H54 (cell line): ENCODE data around the gene SCARB2.
"Not testable (repeated sequence)": the region's sequence is repeated elsewhere in the genome, so short reads cannot be mapped to it uniquely, and the experiment has no call there.

Source experiments
- DNase-seq: peaks from one replicate; pipeline ENCODE4 v3.0.0; 2011; ENCODE audit warnings: low spot score, mixed read lengths; ENCODE audit not compliant: insufficient read length
- FAIRE-seq: peaks from 3 replicates; lab custom pipeline; 2011; peaks lifted over from hg19 to GRCh38; lab: Jason Lieb, UNC
- POLR2A ChIP-seq: IDR thresholded peaks from 2 replicates; pipeline ENCODE4 v1.6.1; 2011; ENCODE audit warnings: low read depth, mild to moderate bottlenecking, low read length

SCARB2 gene

DNA sequence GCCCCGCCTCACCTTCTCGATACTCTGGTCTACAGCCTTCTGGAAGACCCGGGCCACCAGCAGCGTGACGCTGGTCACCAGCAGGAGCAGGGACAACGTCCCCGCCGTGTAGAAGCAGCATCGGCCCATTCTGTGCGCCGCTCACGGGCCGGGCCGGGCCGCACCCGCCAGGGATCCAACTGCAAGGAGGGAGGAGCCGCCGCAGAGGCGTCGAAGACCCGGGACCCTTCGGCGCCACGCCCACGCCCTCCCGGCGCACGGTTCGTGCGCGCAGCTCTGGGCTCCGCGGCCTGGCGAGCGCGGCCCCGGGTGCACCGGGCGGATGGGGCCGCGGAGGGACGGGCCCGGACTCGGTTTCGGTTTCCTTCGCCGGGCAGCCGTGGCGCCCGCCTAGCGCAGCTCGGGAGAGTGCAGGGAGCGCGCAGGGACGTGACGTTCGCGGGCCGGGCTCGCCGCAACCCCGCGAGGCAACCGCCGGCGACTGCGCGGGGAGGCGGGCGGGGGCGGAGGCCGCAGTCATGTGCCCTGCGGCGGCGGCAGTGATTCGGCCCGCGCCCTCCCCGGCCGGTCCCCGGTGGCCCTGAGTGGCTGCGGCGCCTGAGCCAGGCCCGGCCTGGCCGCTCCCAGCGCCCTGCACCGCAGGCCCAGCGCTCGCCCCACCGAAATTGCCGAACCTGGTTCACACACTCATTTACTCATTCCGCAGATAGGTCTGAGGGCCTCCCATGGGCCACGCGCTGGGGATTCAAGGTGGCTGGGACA is at the start of gene SCARB2:
Gene SCARB2 (minus strand): TSS at position 410 of the 762 bp plus-strand sequence. CDS start 281 bp downstream, at position 129.
- no peak for FAIRE-seq

DNA sequence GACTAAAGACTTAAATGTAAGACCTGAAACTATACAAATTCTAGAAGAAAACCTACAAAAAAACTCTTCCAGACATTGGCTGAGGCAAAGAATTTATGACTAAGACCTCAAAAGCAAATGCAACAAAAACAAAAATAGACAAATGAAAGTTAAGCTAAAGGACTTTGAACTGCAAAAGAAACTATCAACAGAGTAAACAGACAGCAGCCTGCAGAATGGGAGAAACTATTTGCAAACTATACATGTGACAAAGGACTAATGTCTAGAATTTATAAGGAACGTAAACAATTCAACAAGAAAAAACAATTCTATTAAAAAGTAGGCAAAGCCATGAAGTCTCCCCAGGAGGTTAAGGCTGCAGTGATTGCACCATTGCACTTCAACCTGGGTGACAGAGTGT is 46.9 kb upstream of the SCARB2 start:
- no peak for FAIRE-seq
- TF ChIP-seq POLR2A: no peak

More for the DNA sequence above, at the start of gene SCARB2:
- DNase-seq: peak; percentile 70
- TF ChIP-seq POLR2A: peak; percentile 72

DNA sequence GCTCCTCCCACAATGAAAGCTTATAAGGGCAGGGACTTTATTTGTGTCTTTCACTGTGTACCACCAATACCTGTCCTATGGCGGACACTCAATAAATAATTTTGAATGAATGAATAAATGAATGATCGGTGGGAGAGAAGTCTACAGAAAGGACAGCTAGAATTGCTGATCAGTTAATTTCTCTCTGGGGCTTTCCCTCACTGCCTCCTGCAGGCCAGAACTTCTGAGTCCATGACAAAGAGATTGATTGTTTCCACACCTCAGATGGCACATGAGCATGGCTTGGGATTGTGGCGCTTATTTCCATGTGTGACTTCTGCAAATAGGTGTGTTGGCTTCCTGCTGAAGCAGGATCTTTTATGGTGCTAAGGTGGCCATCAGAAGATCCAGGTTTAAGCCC is 44.2 kb upstream of the SCARB2 start:
- FAIRE-seq (no peak), DNase-seq (no peak)
- no peak for TF ChIP-seq POLR2A

More for the DNA sequence above, 46.9 kb upstream of the SCARB2 start:
- no peak for DNase-seq

GRCh38 chr4:76256968-76257367 is 43.3 kb upstream of the SCARB2 start:
- TF ChIP-seq POLR2A: no peak
- no peak for DNase-seq
- no peak for FAIRE-seq

DNA sequence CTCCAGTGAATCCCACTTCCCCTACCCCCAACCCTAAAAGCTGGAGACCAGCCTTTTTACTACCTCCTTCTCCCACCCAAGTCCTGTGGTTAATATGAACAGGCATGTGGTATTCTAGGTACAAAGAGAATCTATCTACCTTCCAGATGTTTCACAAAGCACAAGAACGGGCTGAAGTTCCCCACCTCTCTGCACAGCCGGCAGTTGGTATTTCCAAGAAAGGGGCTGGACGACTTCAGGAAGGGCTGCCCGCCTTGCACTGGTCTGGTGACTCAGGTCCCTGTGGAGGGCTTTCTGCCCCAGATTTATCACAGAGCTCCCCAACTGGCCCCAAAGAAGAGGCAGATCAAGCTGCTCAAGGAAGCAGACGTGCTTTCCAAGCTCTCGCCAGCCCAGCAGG is 42.4 kb upstream of the SCARB2 start:
- DNase-seq (no peak), FAIRE-seq (no peak)
- TF ChIP-seq POLR2A: no peak

DNA sequence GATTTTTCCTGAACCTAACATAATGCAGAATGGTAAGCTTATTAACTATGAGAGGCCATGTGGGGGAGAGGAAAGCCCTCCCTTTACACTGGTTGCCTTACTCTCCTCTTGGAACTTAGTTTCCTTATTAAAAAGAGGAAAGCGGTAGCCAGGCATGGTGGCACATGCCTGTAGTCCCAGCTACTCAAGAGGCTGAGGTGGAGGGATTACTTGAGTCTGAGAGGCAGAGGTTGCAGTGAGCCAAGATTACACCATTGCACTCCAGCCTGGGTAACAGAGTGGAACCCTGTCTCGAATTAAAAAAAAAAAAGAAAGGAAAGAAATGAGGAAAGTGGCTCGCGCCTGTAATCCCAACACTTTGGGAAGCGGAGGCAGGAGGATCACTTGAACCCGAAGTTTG is 39.9 kb upstream of the SCARB2 start:
- TF ChIP-seq POLR2A: no peak
- no peak for DNase-seq
- FAIRE-seq: no peak

DNA sequence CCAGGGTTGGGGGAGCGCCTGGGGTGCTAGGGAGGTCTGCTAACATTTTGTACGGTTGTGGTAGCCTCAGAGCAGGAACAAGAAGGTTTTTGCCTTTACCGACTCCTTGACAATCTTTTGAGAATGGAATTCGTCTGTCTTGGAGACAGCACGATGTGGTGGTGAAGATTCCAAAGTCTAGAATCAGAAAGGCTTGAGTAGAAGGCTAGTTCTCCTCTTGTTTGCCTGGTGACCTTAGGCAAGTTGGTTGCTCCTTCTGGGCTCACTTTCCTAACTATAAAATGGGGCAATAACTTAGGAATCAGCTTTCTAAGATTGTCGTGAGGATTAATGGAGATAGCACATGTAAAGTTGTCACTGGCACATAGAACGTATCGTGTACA is 38.6 kb upstream of the SCARB2 start:
- FAIRE-seq (no peak), DNase-seq (no peak)
- no peak for TF ChIP-seq POLR2A

GRCh38 chr4:76251441-76252270 is 38.0 kb upstream of the SCARB2 start, which contains the start of gene FAM47E:
Gene FAM47E, plus strand, starts transcription at chr4:76251721. Its CDS starts 26 bp downstream, at chr4:76251747.
- DNase-seq (no peak), FAIRE-seq (no peak)
- peak; percentile 37; the same call in 1 of the 2 replicates for TF ChIP-seq POLR2A

DNA sequence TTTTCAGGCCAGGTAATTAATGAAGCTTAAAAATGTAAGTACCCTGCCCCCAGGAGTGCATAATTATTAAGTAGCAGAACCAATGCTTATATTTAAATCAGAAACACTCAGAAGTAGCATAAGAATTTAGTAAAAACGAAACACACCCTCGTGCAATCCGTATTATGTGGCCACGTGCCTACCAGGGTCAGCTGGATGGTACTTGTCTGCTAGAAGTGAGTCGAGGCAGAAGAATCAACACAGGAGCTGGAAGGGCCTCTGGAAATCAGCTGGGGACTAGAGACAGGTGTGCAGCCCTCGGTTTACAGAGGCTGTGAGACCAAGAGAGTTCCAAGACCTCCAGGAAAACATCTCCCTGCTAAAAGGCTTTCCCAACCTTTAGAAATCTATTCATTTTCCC is 37.3 kb upstream of the SCARB2 start:
- DNase-seq: no peak

GRCh38 chr4:76246852-76247251 is 33.2 kb upstream of the SCARB2 start:
- FAIRE-seq (no peak), DNase-seq (no peak)
- no peak for TF ChIP-seq POLR2A

More for the DNA sequence above, 37.3 kb upstream of the SCARB2 start:
- no peak for FAIRE-seq
- TF ChIP-seq POLR2A: no peak

GRCh38 chr4:76246025-76246424 is 32.4 kb upstream of the SCARB2 start:
- DNase-seq: no peak
- no peak for TF ChIP-seq POLR2A
- FAIRE-seq: no peak

DNA sequence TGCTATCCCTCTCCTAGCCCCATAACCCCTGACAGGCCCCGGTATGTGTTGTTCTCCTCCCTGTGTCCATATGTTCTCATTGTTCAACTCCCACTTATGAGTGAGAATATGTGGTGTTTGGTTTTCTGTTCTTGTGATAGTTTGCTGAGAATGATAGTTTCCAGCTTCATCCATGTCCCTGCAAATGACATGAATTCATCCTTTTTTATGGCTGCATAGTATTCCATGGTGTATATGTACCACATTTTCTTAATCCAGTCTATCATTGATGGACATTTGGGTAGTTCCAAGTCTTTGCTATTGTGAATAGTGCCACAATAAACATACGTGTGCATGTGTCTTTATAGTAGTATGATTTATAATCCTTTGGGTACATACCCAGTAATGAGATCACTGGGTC is 30.3 kb upstream of the SCARB2 start:
- FAIRE-seq: not testable (repeated sequence)

GRCh38 chr4:76240236-76240635 is 26.6 kb upstream of the SCARB2 start:
- DNase-seq (no peak), FAIRE-seq (no peak)
- no peak for TF ChIP-seq POLR2A

More for the DNA sequence above, 30.3 kb upstream of the SCARB2 start:
- not testable (repeated sequence) for DNase-seq

DNA sequence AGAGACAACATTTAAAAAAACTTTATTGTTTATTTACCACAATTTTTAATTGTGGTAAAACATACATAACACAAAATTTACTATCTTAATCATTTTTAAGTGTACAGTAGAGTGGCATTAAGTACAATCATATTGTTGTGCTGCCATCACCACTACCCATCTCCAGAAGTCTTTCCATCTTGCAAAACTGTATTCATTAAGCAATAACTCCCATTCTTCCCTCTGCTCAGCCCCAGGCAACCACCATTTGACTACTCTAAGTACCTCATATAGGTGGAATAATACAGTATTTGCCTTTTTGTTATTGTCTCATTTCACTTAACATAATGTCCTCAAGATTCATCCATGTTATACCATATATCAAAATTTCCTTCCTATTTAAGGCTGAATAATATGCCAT is 25.1 kb upstream of the SCARB2 start:
- no peak for TF ChIP-seq POLR2A
- FAIRE-seq (no peak), DNase-seq (no peak)
